Natural killer cell (primary cell): ENCODE results near the gene KCTD21. TPM values are rescaled to one million over a fixed set of nuclear protein-coding genes. Genes with fewer than 3 reads are reported as not detected.

Experiments used
- ATAC-seq, 3 donors: fragments of 150-1000 bp in 2 of 3; fragments of 200-7000 bp in 1 of 3; cut with Tn5 transposase; 1 replicate in 1 of 3; 2 replicates in 2 of 3; pipeline ENCODE4 v1.10.0; 2021; ENCODE audit warnings: mild to moderate bottlenecking in 2 of 3, moderate library complexity in 2 of 3
- DNase-seq, 2 donors: peaks; one replicate each; pipeline versions ENCODE4 v3.0.0 to v3.0.0-alpha.2; 2013 to 2021; ENCODE audit warnings: mixed read lengths in 1 of 2
- H3K27ac ChIP-seq: one replicate; pipeline ENCODE4 v1.5.1; 2013; ENCODE audit warnings: mild to moderate bottlenecking, low read length
- H3K27me3 ChIP-seq: one replicate; pipeline ENCODE4 v1.6.1; 2013; ENCODE audit warnings: low read length; ENCODE audit not compliant: control insufficient read depth, insufficient read depth
- H3K36me3 ChIP-seq: one replicate; pipeline ENCODE4 v1.6.1; 2013; ENCODE audit warnings: low read length; ENCODE audit not compliant: control insufficient read depth, insufficient read depth
- H3K4me1 ChIP-seq: one replicate; pipeline ENCODE4 v1.6.1; 2013; ENCODE audit warnings: low read length; ENCODE audit not compliant: control insufficient read depth, insufficient read depth
- H3K4me3 ChIP-seq: one replicate; pipeline ENCODE4 v1.5.1; 2013; ENCODE audit warnings: low read length
- H3K9me3 ChIP-seq: one replicate; pipeline ENCODE4 v1.6.1; 2013; ENCODE audit warnings: low read length; ENCODE audit not compliant: control insufficient read depth, insufficient read depth
- H3K27ac Mint-ChIP-seq, 2 donors: one replicate each; pipeline ENCODE4 v1.8.0; 2022; ENCODE audit warnings: mild to moderate bottlenecking in 2 of 2, mixed read lengths in 2 of 2, moderate library complexity in 1 of 2
- H3K27me3 Mint-ChIP-seq, 2 donors: one replicate each; pipeline ENCODE4 v1.8.0; 2022; ENCODE audit warnings: low read depth in 2 of 2, mixed read lengths in 2 of 2
- H3K36me3 Mint-ChIP-seq: one replicate; pipeline ENCODE4 v1.8.0; 2022; ENCODE audit warnings: mixed read lengths
- H3K4me1 Mint-ChIP-seq, 2 donors: one replicate each; pipeline ENCODE4 v1.8.0; 2022; ENCODE audit warnings: mixed read lengths in 2 of 2
- H3K4me3 Mint-ChIP-seq: one replicate; pipeline ENCODE4 v1.8.0; 2022; ENCODE audit warnings: mild to moderate bottlenecking, moderate library complexity, mixed read lengths
- H3K9me3 Mint-ChIP-seq, 2 donors: one replicate each; pipeline ENCODE4 v1.8.0; 2022; ENCODE audit warnings: mixed read lengths in 2 of 2
- CTCF ChIP-seq: fragments of 200-600 bp; IDR thresholded peaks from one replicate; pipeline ENCODE4 v1.8.0; 2022; ENCODE audit warnings: antibody characterized with exemption
- WGBS: methylation state at CpG from one replicate; pipeline ENCODE4 v1.1.7; 2013; ENCODE audit warnings: missing lambda C conversion rate; ENCODE audit not compliant: insufficient coverage; 5-methylcytosine and 5-hydroxymethylcytosine counted together
- intact Hi-C: fragments of 100-400 bp; cut with micrococcal nuclease; formaldehyde crosslinking; loops from one replicate; pipeline ENCODE4 v1.14.2; 2022
- total RNA-seq, 4 donors: library from RNA; stranded (reverse); fragments of 120-200 nt in 1 of 4; gene quantifications; one replicate each; pipeline versions ENCODE4 v1.2.3 to v1.2.4, GENCODE V29; 2013 to 2022

The KCTD21 gene
- total RNA-seq, 3 donors from 2014 or later (not counting 1 experiment from before 2014, with no cell fraction given): 1.7 to 2.7 (median 2.2) TPM

GRCh38 chr11:78199015-78199652 is 10.7 kb upstream of the KCTD21 start:
- Histone ChIP-seq H3K27ac (no peak overlapping the region), H3K36me3 (no peaks in the 10 kb centered on the region), H3K4me3 (no peak overlapping the region), H3K27me3 (no peaks in the 10 kb centered on the region), H3K9me3 (no peaks in the 10 kb centered on the region), H3K4me1 (peaks cover 18% of the 10 kb centered on the region)
- Mint-ChIP-seq H3K4me3 (no peak overlapping the region), H3K27ac (no peak overlapping the region), H3K9me3 (no peaks in the 10 kb centered on the region), H3K4me1 (peaks cover 16 to 19% of the 10 kb centered on the region in 2 donors), H3K36me3 (no peaks in the 10 kb centered on the region), H3K27me3 (no peaks in the 10 kb centered on the region)
- no peak for TF ChIP-seq CTCF
- intact Hi-C loops: no loop called here
- ATAC-seq: no peak
- DNase-seq: no peak
- WGBS: 87% methylated on average over 6 of the region's 6 CpGs

GRCh38 chr11:78197816-78198215 is 9.4 kb upstream of the KCTD21 start:
- H3K27ac Mint-ChIP-seq: no peak overlapping the region
- no peaks in the 10 kb centered on the region for H3K9me3 ChIP-seq

GRCh38 chr11:78196661-78197091 is 8.2 kb upstream of the KCTD21 start:
- Histone ChIP-seq H3K4me1 (no peaks in the 10 kb centered on the region), H3K27me3 (no peaks in the 10 kb centered on the region), H3K4me3 (no peak overlapping the region), H3K36me3 (no peaks in the 10 kb centered on the region), H3K9me3 (no peaks in the 10 kb centered on the region), H3K27ac (no peak overlapping the region)
- TF ChIP-seq CTCF: no peak
- Mint-ChIP-seq H3K9me3 (no peaks in the 10 kb centered on the region), H3K36me3 (no peaks in the 10 kb centered on the region), H3K4me3 (no peak overlapping the region), H3K4me1 (peaks cover under 1 to 2% of the 10 kb centered on the region in 2 donors), H3K27ac (no peak overlapping the region), H3K27me3 (no peaks in the 10 kb centered on the region)
- WGBS: 93% methylated on average over 40 of the region's 40 CpGs
- DNase-seq (no peak), ATAC-seq (no peak)
- intact Hi-C loops: no loop called here

More at GRCh38 chr11:78197816-78198215, 9.4 kb upstream of the KCTD21 start:
- TF ChIP-seq CTCF: no peak
- H3K36me3 Mint-ChIP-seq: no peaks in the 10 kb centered on the region
- DNase-seq: no peak
- ATAC-seq: no peak
- no peak overlapping the region for H3K4me3 ChIP-seq
- H3K27me3 Mint-ChIP-seq: no peaks in the 10 kb centered on the region
- no peaks in the 10 kb centered on the region for H3K9me3 Mint-ChIP-seq
- peaks cover 9% of the 10 kb centered on the region for H3K4me1 ChIP-seq
- peaks cover 10 to 14% of the 10 kb centered on the region in 2 donors for H3K4me1 Mint-ChIP-seq
- no peak overlapping the region for H3K4me3 Mint-ChIP-seq
- H3K36me3 ChIP-seq: no peaks in the 10 kb centered on the region
- H3K27me3 ChIP-seq: no peaks in the 10 kb centered on the region
- 95% methylated on average over 8 of the region's 8 CpGs for WGBS
- no peak overlapping the region for H3K27ac ChIP-seq
- intact Hi-C loops: no loop called here
